Putamen (tissue), 1 donor: ENCODE measurements around the gene MMP28.
A peak's percentile ranks its signal among the peaks of the same experiment; 100 is the strongest.

ENCODE experiments used
- DNase-seq: peaks from one replicate; pipeline ENCODE4 v3.0.0-alpha.2; 2016; ENCODE audit warnings: low spot score

MMP28 gene

DNA sequence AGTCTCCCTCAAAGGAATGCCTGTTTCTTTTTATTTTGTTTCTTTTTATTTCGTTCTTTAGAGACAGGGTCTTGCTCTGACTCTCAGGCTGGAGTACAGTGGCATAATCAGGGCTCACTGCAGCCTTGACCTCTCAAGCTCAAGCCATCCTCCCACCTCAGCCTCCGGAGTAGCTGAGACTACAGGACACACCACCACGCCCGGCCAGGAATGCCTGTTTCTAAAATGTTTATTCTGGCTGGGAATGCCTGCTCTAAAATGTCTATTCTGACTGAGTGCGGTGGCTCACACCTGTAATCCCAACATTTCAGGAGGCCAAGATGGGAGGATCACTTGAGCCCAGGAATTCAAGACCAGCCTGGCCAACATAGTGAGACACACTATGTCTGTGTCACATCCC lies 2.5 kb upstream of the MMP28 start:
- no peak for DNase-seq

DNA sequence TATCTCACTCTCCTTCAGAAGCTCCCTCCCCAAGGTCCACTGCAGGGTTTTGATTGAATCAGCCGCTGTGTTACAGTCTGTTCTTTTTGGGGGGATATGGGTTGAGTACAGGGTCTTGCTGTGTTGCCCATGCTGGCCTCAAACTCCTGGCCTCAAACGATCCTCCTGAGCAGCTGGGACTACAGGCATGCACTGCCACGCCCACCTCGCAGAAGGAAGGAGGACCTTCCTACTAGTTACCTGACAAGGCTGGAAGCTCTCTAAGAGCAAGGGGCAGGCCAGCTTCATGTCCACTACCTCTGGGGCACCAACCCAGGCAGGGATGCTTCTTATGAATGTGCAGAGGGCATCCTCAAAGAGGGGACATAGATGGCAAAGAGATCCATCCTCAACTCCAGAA lies 1.9 kb upstream of the MMP28 start:
- DNase-seq, result no peak

DNA sequence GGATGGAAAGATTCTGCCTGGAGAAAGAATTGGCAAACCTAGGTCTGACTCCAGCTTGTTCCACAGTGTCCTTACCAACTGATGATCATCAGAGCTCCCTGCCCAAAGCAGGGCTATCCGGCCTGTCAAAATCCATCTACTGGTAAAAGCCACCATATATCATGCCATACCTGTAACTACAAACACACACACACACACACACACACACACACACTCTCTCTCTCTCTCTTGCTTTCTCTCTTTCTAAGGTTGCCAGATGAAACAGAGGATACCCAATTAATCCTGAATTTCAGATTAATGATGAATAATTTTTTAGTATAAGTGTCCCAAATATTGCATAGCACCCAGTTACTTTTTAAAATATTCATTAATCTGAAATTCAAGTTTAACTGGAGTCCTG lies 1.5 kb upstream of the MMP28 start:
- no peak for DNase-seq

DNA sequence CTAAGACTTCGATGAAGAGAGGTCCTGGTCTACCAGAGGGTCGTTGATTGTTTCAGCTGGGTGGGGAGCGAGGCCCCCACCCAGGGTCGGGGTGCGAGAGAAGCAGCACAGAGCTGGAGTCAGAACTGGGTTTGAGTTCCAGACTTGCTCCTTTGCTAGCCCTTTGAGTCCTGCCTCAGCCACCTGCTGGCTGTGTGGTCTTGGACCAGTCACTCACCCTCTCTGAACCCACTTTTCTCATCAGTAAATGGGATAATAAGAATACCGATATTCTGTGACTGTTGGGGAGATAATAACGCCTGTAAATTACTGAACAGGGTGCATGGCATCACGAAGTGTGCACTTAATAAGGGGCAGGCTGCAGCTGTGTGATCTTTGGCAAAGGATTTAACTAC lies 427 bp upstream of the MMP28 start:
- no peak for DNase-seq

DNA sequence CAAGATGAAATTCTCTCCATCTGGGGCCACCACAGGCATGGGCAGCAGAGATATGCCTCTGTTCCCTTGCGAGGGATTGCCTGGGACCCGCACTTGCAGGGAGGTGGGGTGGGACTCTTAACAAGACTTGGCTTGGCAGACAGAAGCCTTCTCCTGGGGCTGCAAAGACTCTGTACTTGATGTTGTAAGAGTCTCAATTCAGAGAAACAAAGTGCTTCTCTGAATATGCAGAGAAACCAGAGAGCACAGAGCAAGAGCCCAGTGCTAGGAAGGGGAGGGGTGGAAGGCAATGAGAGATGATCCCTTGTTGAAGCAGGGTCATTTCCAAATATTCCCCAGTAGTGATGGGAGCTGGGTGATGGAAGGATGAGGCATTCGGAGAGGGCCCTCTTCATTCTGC lies 2.2 kb downstream of the MMP28 start:
- no peak for DNase-seq

DNA sequence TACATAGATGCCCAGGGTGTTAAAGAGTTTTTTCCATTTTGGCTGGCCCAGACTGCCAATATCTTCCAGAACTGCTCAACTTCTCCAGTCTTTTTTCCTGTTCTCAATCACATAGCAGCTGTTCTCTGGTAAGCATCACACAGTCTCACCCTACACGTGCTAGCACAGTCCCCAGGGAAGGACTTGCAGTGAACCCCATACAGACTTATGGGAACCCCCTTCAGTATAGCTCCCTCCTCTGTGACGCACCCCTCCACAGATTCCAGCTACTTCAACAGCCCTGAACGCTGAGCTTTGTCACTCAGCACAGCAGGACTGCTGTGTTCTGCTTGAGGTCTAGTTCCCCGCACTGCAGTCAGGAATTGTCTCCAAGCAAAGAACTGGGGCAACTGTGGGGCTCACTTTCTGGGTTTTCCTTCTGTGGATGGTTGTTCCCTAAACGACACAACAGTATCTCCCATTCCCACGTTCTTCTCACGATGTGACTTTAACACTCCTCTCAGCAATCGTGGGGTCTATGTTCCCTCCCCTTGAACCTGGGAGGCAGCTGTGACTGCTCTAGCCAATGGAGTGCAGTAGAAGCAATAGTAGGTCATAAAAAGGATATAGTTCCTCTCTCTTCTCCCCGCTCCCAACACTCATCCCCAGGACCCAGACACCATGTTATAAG lies 3.6 kb downstream of the MMP28 start:
- DNase-seq, result no peak

DNA sequence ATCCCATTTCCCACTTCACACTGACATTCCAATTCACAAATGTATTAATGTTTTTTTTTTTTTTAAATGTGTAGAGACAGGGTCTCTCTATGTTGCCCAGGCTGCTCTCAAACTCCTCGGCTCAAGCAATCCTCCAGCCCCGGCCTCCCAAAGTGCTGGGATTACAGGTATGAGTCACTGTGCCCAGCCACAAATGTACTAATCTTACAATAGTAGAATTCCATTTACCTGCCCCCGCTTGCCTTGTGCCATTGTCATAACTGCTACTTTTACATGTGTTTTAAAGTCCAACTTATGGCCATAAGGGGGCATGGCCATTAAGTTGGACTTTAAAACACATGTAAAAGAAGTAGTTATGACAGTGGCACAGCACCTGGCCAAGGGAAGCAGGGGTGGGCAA lies 4.6 kb downstream of the MMP28 start:
- DNase-seq, result no peak

DNA sequence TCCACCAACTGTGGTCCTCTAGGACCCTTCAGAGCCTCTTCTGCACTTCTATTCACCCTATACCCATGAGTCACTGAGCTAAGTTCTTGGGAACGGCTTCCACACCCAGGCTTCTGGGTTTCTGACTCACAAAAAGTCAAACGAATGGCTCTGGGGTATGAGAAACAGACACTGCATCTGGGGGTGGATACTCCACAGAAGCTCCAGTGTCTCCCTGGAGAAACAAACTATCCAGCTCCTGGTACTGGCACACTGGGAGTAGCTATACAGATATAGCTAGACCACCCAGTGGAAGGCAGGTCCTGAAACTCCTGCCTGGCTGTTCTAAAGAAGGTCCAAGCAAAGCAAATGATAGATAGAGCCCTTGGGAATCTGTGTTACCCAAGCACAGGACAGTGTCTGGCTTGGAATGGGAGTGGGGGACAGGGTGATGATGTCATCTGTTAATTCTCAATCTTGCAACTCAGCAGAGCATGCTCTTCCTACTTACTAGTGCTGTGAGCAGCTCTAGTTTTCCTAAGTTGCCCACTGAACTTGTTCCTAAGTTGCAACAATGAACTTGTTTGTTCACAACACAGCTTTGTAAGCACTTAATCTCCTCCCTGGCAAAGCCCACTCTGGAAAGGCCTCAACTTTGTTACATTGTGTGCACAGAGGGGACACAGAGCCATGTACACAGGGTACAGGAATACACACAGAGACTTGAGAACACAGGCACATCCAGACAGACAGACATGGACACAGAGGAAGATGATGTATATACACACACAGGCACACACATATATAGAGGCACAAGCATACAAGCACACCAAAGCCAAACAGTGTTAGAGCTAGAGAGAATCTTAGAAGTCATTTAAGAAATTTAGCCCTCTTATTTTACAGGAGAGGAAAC lies 6.7 kb downstream of the MMP28 start:
- DNase-seq, result no peak

DNA sequence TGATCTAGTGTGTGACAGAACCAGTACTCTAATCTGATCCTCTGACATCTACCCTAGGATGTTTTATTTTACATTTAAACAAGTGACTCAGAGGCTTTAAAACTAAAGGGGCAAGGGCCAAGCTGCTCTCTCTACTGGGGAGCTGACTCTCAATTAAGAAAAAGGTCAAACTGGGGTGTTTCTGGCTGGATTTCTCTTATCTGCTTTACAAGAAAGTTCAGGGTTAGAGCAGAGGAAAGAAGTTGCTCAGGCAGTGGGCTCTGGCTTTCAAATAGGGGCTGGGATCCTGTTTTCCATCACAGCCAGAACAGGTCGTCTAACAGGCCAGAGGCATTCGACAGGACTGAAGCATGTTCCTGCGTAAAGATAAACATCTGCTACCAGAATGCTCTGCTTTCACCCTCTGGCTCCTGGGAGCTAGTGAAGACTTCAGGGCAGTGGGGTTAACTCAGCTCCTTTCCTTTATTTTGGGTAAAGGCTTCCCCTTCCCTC lies 8.5 kb downstream of the MMP28 start:
- DNase-seq, result no peak

DNA sequence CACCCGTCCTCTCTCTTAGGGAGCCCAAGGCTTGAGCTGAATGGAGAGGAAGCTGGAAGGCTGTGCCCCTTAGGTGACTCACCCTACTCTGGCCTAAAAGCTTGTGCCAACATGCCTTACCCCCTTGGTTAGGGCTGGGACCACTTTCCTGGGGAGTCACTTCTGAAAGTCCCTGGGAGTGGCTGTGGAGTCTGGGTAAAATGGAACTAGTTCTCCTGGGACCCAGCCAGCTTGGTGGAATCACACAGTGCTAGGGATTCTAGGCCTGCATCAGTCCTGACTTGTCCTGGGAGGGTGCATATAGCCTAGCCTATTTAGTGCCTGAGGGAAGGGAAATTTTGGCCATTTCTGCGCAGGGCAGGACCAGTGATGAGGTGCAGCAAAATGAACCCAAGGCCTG lies 10.5 kb downstream of the MMP28 start:
- DNase-seq, result no peak

DNA sequence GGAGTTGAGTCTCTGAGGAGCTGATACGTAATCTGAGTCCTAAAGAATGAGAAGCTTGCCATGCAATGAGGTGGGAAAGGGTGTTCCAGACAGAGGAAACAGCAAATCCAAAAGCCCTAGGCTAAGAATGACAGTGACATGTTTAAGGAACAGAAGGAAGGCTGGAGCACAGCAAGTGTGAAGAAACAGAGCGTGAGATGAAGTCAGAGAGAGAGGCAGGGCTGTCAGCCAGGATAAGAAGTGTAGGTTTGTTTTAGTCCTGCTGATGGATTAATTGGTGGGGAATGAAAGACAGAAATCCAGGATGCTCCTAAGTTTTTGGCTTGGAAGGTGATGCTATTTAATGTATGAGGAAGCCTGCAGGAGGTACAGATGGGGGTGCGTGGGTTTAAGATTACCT lies 14.5 kb downstream of the MMP28 start:
- peak; percentile 68 for DNase-seq

DNA sequence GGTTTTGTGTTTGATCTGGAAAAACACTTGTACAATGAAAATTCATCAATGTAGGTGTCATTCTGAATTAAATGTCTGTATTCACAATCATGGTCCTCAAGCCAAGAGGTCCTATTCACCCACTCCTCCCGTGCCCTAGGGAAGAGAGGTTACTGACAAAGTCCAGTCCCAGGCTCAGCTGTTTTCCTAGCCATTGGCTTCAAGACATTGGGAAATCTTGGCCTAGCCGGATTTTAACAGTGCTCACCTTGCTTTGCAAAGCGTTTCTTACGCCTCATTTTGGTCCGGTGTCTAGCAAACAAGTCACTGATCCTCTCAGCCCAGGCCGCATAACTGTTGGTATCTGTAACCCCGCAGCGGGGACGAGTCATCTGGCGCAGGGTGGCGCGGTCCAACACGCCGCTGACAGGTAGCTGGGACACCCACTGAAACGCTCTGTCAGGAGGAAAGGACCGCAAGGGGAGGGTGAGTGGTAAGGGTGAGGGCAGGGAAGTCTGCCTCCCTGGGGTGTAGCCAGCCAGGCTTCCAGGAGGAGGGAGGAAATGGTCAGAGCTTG lies 16.7 kb downstream of the MMP28 start:
- DNase-seq, result no peak

DNA sequence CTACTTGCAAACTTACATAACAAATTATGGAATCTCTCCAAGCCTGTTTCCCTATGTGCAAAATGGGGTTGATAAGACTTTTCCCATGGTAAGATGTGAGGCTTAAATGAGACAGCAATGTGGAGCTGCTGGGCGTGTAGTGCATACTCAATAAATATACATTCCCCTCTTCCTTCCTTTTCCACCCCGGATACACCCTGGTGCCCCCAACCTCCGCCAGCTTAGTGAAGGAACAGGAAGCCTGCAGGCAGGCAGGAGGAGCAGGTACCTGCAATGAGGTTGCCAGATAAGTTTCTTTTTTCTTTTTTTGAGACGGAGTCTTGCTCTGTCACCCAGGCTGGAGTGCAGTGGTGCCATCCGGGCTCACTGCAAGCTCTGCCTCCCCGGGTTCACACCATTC lies 19.9 kb downstream of the MMP28 start:
- no peak for DNase-seq

DNA sequence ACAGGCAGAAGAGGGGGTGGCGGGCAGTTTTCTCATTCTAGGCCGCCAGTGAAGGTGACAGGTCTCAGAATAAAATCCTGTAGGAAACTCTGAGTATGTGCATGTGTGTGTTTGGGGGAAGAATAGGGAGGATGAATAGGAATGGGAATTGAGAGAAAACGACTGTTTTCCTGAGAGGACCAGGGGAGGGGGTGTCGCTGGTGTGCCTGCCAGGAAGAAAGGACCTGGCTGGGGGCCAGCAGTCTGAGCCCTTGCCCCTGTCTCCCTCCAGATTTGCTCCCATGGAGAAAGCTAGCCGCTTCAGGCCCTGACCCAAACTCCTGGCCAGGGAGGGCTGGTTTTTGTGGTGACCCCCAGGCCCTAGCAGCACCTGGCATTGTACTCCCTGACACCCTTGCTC lies 20.4 kb downstream of the MMP28 start:
- no peak for DNase-seq

DNA sequence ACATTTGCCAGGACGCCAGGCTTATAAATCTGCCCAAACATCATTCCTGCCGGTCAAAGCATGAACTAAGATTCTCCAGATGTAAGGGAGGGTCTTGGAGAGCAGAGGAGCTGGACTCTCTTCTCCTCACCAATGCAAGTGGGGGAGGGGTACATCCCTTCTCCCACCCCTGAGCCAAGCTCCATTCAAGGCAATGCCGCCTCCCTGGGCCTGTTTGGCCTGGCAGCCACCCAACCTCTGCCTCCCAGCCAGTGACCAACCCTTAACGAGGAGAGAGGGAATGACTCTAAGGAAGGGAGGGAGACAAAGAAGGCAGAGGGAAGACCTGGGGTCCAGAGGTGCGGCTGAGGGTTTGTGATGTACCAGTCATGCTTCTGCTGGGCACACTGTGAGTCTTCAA lies 20.9 kb downstream of the MMP28 start:
- DNase-seq, result peak; percentile 49

DNA sequence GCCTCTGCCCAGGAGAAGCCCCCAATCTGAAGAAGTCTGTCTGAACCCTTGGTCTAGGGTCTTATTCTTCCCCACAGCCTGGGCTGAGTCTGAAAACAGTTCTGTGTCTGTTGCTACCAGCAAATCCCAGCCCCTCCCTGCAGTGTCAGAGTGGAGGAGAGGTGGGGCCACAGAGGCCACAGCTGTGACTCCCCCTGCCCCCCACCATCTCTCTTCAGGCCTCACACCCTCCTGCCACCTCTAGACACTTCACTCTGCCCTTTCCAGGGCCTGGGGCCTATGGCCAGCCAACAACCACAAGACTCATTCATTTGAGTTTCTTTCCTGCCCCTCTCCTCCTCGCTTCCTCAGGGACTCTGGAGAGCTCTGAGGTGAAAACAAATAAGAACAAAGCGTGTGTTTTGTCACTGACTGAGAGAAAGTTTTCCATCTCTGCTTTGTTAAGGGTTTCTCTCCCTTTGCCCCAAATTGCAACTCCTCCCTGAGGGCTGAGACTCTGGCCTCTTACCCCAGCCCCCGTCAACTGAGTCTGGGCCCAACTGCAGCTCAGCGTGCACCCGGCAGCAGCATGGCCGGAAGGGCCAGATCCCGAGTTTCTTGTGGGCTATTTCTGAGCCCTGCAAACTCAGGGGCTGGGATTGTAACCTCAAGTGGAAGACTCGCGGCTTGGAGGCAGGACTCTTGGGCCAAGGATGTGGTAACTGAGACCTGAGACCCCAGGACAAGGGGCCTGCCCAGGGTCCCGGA lies 21.6 kb downstream of the MMP28 start:
- no peak for DNase-seq

DNA sequence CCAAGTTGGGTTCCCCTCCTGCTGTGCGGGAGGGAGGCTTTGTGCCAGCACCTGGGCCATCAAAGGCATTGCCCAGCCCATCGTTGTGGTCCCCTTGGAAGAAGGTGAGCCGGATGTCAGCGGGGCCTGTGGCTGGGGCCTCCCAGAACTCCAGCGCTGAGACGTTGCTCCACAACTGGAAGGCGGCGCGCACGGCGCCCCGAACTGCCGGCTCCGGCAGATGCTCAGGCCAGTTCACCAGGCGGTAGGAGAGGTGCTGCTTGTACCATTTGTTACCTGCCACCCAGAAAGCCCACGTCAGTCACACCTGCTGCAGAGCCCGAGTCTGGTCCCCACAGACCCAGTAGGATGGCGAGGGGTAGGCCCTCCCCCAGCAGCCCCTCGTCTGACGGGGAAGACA lies 22.3 kb downstream of the MMP28 start:
- DNase-seq, result no peak

DNA sequence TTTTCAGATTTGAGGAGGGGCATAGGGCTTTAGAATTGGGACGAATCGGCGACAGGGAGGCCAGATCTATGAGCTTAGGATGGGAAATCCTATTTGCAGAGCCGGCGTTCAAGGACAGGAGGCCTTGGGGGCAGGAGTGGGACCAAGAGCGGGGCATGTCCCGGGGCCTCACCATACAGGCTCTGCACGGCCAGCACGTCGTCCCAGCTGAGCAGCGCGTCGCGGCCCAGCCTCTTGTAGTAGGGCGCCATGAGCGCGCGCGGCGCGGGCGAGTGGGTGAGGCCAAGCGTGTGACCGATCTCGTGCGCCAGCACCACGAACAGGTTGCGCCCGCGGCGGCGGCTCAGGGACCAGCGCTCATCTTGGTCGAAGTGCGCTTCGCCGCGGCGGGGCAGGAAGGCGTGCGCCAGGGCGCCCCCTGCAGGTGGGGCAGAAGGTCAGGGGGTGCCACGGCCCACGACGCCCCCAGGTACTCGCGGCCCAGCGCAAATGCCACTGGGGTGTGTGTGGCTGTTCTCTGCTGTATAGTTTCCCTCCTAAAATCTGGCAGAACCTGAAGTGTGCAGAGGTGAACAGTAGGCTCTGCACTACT lies 25.4 kb downstream of the MMP28 start:
- DNase-seq, result no peak

DNA sequence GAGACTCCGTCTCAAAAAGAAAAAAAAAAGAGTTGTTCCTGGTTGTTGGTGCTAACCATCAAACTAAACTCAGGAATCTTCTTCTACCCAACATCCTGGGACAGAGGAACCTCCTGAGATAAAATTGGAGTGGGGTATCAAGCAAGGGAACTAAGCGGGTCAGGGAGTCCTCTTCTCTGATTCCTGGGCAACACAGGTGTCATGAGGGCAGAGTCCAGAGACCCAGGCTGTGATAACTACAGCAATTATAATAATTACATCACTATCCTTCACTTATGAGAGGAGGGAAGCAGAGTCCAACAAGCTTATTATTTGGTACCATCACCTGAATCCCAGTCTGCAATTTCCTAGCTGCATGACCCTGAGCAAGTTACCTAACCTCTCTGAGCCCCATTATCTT lies 26.6 kb downstream of the MMP28 start:
- DNase-seq, result no peak

DNA sequence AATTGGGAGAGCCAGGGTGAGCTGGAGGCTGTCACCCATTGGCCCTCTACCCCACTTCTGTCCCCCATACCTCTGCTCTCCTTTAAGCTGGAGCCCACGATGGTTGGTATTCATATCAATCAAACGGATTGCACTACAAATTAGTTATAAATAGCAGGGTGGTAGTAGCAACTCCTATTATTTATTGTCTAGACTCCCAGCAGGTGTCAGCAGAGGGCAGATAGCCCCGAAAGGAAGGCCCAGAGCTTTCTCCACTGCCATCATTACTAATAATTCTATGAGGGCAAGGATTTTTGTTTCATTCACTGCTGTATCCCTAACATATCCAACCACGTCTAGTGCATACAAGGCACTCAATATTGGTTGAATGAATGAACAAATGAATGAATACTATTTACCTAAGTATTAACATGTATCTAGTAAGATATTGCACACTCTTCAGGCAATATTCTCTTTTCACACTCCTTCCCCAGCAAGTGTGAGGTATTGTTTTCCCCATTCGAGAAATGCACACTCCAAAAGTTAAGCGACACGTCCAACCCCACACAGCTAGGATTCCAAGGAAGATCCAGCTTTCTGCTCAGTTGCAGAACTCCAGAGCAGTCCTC lies 28.4 kb downstream of the MMP28 start:
- peak; percentile 25 for DNase-seq

DNA sequence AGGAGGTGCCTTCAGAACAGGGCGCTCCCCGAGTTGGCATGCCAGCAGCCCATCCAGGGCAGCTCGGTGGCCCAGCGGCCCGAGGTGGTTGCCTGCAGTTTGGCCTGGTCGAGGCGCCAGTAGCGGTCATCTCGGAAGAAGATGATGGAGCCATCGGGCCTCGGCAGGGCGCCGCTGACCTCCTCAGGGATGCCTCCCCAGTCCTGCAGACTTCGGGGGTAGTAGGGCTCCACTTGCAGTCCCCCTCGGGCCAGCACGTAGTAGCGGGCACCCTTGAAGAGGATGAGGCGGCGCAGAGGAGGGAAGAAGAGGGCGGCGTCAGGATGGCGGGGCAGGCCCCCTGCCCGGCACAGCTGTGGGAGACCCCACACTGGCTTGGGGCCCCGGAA lies 29.0 kb downstream of the MMP28 start:
- DNase-seq, result no peak
